NCI-H146 treated with DMSO at 0.1 percent for 48 hours (cell line): ENCODE data around the gene CROCC.
"Not testable (repeated sequence)": the region's sequence is repeated elsewhere in the genome, so short reads cannot be mapped to it uniquely, and the experiment has no call there.

Experiments used
- DNase-seq: peaks from one replicate; lab custom pipeline; 2025; ENCODE audit not compliant: unreplicated experiment; lab: John Stamatoyannopoulos, UW

The CROCC gene

DNA sequence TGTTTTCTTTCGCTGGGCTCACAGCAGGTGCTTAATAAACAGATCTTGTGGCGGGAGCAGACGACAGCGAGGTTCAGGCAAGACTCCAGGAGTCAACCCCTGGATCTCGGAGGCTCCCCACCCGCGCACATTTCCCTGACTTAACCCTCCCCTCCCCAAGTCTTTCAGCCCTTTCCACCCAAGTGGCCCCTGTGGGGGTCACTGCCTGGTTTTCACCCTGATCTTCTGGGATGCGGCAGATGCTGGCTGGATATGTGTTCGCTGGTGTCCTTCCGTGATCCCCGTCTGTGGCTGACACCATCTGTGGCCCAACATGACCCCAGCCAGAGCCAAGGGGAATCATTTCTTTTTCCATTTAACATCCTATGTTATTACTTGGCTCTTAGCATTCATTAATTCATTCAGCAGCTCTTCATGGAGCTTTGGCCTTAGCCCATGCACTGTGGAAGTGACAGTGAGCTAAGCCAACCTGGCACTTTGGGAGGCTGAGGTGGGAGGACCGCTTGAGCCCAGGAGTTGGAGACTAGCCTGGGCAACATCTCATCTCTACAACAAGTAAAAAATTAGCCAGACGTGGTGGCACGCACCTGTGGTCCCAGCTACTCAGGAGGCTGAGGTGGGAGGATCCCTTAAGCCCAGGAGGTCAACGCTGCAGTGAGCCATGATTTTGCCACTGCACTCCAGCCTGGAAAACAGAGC, 6.7 kb upstream of the CROCC start:
- DNase-seq = not testable (repeated sequence)

DNA sequence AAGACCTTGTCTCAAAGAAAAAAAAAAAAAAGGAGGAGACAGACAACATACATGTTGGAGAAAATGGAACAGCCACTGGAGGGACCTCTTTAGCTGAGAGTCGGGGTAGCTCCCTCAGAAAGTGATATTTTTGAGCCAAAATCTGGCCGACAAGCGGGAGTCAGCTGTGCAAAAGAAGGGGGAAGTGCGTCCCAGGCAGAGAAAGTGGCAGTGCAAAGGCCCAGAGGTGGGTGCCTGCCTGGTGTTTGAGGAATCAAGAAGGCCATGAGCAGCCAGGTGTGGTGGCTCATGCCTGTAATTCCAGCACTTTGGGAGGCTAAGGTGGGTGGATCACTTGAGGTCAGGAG, 6.1 kb upstream of the CROCC start:
- no peak for DNase-seq

DNA sequence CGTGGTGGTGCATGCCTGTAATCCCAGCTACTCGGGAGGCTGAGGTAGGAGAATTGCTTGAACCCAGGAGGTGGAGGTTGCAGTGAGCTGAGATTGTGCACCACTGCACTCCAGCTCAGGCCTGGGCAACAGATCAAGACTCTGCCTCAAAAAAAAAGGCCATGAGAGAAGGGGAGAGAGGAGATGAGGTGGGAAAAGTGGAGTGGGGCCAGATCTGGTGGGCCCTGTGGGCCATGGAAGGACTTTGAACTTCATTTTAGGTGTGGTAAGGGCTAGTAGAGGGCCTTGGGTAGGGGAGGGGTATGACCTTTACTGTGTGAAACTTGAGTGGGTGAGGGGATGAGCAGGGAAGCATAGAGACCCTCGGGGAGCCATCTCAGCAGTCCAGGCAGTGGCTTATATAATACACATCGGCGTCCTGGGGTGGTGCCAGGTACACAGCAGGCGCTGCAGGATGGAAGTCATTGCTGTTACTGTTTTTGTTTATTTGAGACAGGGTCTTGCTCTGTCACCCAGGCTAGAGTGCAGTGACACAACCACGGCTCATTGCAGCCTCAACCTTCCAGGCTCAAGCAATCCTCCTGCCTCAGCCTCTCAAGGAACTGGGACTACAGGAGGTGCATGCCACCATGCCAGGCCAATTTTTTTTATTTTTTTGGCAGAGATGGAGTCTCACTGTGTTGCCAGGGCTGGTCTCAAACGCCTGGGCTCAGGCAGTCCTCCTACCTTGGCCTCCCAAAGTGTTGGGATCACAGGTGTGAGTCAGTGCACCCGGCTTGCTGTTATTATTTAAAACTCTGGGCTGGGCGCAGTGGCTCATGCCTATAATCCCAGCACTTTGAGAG, 5.5 kb upstream of the CROCC start:
- not testable (repeated sequence) for DNase-seq

DNA sequence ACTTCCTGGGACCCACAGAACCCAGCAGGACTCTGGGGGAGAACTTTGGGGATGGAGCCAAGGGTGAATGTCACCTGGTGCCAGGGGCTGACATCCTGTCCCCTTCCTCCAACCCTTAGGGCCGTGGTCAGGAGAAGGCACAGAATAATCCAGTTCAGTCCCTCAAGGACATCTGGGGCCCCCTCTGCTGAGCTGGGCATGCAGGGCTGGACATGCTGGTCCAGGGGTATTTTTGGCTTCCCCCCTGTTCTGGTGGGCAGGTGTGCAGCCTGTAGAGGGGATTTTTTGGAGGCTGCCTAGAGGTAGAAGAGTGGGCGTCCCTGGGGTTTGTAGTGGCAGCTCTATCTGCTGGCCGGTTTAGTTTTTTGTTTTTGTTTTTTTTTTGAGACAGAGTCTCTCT, 3.4 kb upstream of the CROCC start:
- DNase-seq = no peak

DNA sequence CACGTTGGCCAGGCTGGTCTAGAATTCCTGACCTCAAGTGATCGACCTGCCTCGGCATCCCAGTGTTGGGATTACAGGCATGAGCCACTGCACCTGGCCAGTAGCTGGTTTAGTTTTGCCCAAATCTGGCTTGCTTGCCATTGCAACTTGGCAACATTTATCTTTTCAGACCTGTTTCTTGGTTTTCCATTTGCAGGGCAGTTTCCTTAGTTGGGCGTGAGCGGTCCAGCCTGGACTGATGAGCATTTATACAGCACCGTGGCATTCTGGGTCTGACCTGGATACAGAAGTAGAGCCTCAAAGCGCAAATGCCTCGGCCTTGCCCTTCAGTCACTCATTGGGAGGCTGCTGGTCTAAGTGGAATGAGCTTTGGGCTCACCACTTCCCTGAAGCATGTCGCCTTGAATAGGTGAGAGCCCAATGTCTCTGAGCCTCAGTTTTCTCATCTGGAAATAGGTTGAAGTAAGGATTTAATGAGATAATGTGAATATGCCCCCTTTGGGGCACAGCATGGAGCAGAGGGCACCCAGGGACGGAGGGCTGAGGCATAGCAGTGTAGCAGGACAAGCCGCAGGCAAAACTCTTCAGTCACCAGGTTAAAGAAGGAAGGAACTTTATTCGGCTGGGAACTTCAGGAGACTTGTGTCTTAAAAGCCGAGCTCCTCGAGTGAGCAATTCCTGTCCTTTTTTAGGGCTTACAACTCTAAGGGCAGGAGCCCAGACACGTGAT, 2.6 kb upstream of the CROCC start:
- DNase-seq = not testable (repeated sequence)

DNA sequence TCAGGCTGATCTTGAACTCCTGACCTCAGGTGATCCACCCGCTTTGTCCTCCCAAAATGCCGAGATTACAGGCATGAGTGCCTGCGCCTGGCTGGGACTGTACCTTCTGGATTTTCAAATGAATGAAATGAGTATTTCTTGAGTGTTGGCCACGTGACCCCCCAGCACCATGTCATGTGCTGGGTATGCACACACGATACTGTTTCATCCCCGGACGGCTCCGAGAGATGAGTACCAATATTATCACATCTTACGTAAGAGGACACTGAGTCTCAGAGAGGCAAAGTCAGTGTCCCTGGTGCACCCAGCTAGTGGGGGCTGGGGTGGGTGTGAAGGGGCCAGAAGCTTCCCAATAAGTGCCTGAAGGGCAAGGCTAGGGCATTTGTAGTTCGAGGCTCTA, 780 bp upstream of the CROCC start:
- DNase-seq = no peak

DNA sequence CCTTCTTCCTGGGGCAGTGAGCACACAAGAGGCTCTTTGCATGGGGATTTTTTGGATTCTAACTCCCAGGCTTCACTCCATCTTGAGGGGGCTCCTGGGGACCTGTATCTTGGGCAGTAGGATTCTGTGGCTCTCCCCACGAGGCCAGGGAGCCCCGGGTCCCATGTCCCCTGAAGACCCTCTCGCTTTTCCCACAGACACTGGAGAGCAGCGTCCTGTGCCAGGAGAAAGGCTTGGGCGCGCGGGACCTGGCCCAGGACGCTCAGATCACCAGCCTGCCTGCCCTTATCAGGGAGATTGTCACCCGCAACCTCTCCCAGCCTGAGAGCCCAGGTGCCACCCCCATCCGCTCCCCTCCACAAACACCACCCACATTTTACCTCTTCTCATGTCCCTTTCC, 735 bp downstream of the CROCC start:
- DNase-seq = no peak

DNA sequence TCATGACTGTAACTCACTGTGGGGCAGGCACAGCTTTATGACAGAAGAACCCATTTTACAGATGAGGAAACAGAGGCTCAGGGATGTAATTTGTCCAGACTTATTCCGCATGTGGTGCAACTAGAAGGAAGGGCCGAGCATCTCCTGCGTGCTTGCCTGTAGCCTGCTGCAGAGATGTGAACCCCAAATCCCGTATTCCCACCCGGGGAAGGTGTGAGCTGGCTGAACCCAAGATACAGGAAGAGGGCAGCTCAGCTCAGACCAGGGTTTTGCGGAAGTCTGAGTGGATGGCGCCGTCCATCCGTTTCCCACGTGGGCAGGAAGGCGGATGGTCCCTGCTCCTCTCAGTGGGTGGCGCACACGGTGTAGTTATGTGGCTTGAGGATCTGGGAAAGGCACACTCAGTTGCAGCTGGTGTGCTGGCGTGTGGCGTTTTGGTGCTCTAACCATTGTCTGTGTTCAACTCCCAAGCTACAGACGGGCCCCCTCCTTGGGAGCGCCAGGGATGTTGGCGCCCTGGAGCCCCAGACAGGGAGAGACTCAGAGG, 1.2 kb downstream of the CROCC start:
- DNase-seq = no peak

DNA sequence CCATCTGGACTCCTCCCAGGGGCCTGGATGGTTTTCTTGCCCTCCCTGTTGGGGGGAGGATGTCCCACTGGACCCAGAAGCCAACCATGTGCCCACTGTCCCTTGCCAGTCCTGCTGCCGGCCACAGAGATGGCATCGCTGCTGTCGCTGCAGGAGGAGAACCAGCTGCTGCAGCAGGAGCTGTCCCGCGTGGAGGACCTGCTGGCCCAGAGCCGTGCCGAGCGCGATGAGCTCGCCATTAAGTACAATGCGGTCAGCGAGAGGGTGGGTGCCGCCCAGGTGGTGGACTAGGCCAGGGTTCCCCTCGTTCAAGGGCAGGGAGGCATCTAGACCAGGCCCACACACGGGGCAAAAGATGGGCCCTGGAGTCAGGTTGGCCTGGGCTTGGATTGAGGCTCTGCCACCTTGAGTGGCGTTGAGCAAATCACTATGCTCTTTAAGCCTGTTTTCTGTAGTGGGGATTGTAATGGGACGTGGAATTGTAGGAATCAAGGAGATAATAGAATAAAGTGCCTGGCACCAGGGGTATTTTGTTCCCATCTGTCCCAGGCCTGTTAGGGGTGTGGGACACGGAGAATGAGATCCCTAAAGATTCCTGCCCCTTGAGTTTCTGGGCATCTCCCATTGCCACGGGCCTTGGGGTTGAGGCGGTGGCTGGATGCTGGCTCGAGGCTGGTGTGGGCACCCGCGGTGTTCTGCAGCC, 2.6 kb downstream of the CROCC start:
- DNase-seq = no peak

DNA sequence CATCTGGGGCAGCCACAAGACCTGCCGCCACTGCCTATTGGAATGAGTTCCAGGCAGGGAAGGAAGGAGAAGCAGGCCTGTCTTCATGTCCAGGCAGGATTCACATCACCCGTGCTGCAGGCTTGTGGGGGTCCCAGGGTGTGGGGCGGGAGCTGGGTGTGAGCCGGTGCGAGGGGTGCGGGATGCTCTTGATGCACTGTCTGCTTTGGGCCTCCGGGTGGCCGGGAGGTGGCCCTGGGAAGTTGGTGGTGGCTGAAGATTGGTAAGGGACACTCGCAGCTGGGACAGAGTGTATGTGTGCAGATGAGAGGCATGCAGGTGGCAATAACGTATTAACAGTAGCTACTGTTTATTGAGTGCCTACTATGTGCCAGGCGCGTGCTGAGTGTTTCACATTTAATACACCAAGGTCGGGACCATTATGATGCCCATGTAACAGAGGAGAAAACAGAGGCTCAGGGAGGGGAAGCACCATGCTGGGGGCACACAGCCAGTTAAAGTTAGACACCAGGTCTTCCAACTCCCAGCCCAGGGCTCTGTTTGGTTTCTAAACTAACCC, 3.3 kb downstream of the CROCC start:
- DNase-seq = no peak

DNA sequence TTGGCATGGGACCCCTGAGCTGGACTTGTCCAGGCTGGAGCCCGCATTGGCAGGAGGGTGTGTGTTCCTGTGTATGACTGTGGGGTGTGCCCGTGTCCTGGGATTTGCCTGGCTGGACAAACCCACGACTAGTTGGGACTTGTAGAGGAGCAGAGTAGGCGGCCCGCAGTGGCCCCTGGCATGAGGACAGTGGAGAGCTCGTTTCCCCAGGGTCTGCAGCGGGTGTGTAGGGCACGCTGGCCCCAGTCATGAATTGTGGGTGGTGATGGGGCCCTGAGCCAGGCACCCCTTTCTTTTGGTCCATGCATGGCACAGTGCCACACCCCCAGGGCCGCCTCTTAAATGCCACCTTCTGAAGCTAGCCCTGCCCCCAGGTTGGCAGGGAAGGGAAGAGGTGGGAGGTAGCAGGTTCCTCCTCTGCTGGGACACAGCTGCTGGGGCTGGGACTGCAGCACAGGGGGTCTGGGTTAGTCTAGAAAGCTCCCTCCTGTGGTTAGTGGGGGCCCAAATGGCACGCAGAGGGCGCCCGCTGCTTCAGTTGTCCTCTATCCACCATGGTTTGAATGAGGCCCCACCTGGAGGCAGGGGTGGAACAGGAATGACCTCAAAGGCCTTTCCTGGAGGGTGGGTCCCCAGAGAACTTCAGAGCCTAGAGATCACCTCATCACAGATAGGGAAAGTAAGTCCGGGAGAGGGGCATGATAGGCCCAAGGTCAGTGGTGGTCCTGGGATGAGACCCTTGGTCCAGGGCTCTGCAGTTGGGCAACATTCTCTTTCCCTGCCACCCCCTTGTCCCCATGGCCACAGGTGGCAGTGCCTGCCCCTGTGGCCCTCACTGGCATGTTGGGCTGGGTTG, 4.1 kb downstream of the CROCC start:
- DNase-seq = no peak

DNA sequence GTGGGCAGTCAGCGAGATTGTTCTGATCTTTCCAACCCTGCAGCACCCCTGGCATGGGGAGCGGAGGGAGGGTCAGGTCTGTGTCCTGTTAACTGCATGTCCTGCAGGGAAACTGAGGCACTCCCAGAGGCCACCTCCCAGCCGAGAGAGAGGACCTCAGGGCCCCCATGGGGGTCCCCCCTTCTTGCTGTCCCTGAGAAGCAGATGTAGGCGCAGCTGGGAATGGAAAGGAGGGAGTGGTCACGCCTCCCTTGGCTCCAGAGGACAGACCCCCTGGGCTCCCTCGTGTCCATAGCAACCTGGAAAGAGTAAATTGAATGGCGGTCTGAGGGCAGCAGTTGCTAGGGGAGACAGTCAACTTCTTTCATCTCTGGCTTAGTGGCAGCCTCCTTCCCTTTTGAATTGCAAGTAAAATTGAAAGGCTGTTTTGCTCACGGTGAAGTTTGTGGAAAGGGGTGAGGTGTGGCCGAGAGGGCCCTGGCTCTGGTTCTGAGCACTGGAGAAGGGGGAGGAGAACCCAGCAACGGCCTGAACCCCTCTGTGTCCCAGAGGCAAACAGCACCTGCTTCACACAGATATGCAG, 4.9 kb downstream of the CROCC start:
- DNase-seq = peak; percentile 74

DNA sequence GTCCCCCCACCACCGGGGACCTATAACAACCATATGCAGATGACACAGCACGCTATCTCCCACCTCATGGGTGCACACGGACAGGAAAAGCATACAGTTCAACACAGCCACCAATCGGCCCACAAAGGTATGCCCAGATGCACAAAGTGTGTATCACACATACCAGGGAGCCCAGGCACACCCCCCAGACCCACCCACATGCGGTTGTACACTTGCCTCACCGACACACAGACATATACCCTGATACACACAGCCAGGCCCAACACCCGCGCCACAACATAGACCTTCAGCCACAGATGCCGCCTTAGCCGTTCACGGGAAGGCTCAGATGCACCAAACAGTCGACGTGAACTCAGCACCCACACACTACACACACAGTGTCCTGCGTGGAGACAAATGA, 5.5 kb downstream of the CROCC start:
- DNase-seq = no peak

DNA sequence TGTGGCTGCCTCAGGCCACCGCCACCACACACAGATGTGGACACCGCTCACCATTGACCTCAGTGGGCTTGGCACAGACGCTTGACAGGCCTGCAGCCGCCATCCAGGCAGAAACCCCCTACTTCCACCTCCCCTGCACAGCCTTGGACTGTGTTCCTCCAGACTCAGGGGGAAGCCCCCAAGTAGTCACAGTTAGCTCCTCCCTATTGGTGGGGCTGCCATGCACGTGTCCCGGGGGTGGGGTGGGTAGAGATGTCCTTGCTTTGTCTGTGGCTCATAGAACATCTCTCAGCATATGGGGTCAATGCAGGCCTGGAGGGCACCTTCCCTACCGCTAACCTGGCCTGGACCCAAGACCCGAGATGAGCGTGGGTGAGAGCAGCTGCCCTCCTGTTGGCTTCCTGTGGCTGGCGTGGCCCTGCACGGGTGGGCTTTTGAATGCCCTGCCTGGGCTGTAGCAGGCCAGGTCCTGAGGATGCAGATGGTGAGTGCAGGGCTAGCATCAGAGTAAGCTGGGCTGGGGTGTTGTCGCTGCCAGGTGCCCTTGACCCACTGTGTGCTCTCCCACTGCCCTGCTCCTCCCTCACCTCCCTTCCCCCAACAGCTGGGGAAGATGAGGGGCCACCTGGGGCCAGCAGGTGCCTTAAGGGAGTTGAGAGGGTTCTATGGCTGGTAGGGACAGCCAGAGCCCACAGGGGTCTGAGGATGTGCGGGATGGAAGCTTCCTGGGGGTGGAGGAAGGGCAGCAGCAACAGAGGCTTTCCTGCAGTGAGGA, 6.2 kb downstream of the CROCC start:
- no peak for DNase-seq

DNA sequence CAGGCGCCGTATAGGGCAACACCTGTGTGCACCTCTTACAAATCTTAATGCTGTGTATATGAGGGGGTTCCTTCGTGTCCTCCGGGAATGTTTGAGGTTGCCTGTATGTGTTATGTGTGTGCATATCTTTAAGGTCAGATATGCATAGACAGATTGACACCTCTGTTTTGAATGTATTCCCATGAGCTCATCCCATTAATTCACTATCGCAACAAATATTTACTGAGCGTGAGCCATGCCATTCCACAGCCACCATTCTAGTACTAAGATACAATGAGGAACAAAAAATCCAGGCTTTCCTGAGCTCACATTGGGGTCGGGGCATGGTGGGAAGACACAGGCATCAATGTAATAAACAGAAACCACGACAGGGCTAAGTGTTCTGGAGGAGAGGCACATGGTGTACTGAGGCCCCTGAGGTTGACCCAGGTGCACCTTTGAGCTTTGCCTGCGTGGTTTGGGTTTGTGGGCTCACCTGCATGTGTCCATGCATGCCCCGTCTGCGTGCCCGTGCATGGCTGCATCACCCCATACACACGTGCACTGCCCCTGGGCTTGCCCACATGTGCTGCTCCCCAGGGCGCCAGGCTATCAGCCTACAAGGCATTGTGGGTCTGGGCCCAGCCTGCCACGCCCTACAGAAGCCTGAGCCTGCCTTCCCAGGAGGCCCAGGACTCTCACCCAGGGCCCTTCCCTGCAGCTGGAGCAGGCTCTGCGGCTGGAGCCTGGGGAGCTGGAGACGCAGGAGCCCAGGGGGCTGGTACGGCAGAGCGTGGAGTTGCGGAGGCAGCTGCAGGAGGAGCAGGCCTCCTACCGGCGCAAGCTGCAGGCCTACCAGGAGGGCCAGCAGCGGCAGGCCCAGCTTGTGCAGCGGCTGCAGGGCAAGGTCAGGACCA, 7.7 kb downstream of the CROCC start:
- peak; percentile 48 for DNase-seq

DNA sequence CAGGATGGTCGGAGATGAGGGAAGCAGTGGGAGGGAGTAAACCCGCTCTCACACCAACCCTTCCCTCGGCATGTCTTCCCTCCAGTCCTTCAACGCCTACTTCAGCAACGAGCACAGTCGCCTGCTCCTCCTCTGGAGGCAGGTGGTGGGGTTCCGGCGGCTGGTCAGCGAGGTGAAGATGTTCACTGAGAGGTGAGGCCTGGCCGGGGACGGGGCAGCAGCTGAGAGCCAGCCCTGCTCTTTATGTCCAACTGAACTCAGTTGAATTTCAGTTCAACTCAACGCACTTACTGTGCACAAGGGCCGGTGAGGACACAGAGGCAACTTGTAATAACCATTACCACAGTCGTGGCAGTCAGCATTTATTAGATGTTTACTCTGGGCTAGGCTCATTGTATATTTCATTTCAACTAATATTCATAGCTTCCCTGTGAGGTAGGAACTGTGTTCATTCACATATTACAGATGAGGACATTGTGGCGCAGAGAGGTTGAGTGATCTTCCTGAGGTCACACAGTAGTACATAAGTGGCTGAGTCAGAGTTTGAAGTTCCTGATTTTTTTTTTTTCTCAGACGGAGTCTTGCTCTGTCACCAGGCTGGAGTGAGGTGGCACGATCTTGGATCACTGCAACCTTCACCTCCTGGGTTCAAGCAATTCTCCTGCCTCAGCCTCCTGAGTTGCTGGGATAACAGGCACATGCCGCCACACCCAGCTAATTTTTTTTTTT, 9.6 kb downstream of the CROCC start:
- DNase-seq = not testable (repeated sequence)

DNA sequence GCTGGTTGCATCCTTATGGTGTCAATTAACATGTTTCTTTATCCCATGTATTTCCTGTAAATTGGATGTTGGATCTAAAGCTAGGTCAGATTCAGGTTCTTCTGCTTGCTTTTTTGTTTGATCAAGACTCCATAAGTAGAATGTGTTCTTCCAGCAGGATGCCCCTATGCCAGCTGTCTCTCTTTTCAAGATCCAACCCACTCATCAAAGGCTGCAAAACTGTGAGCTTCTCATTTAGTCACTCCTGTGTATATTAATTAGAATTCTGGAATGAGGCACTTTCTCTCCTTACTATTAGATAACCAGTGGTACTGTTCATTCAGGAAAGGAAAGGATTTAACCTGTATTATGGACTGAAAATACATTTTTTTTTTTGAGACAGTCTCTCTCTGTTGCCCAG, 12.2 kb downstream of the CROCC start:
- not testable (repeated sequence) for DNase-seq
